Thyroid gland (tissue), 4 donors: ENCODE results near the gene RNF113A.

Experiments
- CTCF ChIP-seq, 6 experiments: fragments of 200-600 bp in 3 of 6; fragments of 450-650 bp in 3 of 6; sonication (generic) in 3 of 6; IDR thresholded peaks; one replicate each; pipeline ENCODE4 v1.5.1; 2016 to 2019; ENCODE audit warnings: antibody characterized with exemption in 6 of 6, mild to moderate bottlenecking in 2 of 6, inconsistent platforms in 1 of 6, moderate library complexity in 1 of 6
- POLR2A ChIP-seq, 2 donors: fragments of 450-650 bp; IDR thresholded peaks; one replicate each; pipeline ENCODE4 v1.6.1; 2017; ENCODE audit warnings: antibody characterized with exemption in 2 of 2, mild to moderate bottlenecking in 2 of 2, moderate library complexity in 1 of 2

- TF ChIP-seq CTCF (IDR thresholded peaks at IDR 0.05) (no peak), POLR2A (IDR thresholded peaks at IDR 0.05) (no peak)
These were observed 8.5 kb upstream of the RNF113A start for GRCh38 chrX:119880076-119880475.
